ENCODE data around the gene GREB1.
A peak's percentile ranks its signal among the peaks of the same experiment; 100 is the strongest.

Gene GREB1, protein sequence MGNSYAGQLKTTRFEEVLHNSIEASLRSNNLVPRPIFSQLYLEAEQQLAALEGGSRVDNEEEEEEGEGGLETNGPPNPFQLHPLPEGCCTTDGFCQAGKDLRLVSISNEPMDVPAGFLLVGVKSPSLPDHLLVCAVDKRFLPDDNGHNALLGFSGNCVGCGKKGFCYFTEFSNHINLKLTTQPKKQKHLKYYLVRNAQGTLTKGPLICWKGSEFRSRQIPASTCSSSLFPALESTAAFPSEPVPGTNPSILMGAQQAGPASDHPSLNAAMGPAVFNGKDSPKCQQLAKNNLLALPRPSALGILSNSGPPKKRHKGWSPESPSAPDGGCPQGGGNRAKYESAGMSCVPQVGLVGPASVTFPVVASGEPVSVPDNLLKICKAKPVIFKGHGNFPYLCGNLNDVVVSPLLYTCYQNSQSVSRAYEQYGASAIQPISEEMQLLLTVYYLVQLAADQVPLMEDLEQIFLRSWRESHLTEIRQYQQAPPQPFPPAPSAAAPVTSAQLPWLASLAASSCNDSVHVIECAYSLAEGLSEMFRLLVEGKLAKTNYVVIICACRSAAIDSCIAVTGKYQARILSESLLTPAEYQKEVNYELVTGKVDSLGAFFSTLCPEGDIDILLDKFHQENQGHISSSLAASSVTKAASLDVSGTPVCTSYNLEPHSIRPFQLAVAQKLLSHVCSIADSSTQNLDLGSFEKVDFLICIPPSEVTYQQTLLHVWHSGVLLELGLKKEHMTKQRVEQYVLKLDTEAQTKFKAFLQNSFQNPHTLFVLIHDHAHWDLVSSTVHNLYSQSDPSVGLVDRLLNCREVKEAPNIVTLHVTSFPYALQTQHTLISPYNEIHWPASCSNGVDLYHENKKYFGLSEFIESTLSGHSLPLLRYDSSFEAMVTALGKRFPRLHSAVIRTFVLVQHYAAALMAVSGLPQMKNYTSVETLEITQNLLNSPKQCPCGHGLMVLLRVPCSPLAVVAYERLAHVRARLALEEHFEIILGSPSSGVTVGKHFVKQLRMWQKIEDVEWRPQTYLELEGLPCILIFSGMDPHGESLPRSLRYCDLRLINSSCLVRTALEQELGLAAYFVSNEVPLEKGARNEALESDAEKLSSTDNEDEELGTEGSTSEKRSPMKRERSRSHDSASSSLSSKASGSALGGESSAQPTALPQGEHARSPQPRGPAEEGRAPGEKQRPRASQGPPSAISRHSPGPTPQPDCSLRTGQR (N-terminal part only)

DNA sequence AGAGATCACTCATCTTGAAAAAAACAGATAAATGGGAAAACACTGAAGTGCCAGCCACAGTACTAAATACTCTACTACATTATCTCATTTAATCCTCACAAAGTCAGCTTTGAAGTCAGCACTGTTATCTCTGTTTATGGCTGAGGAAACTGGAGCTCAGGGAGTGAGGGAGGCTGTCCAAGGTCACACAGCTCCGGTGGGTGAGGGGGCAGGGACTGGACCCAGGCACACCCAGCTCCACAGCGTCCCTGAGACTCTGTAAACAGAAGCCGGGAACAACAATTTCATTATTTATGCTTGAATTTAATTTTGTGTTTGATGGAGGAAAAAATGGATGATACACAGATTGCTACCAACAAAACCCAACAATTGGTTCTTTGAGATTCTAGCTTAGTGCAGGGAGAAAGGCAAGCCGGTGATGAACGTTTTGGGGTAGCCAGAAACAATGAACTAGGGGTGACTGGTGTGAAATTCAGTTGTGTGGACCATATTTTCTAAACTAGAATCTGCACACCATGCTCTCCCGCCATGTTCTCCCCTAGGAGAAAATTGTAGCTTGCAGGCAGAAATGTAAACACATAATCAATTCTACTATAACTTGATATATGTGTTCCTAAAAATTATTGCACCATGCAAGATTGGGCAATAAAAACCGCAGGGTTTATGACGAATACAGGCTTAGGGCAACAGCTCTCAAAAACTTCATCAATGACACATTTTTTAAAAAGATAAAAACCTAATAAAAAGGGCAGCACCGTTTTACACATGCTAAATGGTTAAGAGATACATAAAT, at the start of gene GREB1:
Gene GREB1, plus strand, starts transcription at position 768 of the 793 bp plus-strand sequence. CDS start 22,570 bp downstream, outside the sequence.
- no peak within 1 kb of the TSS for H3K4me3 ChIP-seq (ENCODE audit: control insufficient read depth, low read depth, low read length)
- DNase-seq (ENCODE audit: low read depth): peak; percentile 79
- TF ChIP-seq, protein P1, sequence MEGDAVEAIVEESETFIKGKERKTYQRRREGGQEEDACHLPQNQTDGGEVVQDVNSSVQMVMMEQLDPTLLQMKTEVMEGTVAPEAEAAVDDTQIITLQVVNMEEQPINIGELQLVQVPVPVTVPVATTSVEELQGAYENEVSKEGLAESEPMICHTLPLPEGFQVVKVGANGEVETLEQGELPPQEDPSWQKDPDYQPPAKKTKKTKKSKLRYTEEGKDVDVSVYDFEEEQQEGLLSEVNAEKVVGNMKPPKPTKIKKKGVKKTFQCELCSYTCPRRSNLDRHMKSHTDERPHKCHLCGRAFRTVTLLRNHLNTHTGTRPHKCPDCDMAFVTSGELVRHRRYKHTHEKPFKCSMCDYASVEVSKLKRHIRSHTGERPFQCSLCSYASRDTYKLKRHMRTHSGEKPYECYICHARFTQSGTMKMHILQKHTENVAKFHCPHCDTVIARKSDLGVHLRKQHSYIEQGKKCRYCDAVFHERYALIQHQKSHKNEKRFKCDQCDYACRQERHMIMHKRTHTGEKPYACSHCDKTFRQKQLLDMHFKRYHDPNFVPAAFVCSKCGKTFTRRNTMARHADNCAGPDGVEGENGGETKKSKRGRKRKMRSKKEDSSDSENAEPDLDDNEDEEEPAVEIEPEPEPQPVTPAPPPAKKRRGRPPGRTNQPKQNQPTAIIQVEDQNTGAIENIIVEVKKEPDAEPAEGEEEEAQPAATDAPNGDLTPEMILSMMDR (conservative IDR thresholded peaks at IDR 0.05; ENCODE audit: control insufficient read depth, insufficient read depth, low read depth, low read length): no peak

DNA sequence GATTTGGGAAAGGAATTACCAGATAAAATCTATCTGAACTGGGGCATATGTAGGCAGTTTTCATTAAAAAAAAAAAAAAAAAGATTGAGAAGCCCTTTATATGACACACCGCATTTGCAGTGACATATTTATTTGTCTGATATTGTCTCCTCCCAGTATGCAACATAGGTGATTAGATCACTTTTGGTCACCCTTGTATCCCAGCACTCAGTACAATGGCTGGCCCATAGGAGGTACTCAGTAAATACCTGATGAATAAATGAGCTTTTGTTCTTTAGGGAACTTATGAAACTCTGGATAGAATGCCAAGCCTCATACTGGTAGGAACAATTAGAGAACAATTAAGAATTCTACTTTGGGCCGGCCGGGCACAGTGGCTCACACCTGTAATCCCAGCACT, 45.0 kb upstream of the GREB1 start:
- TF ChIP-seq, protein P1 (conservative IDR thresholded peaks at IDR 0.05; ENCODE audit: control insufficient read depth, insufficient read depth, low read depth, low read length): no peak
- H3K4me3 ChIP-seq (ENCODE audit: control insufficient read depth, low read depth, low read length): no peak overlapping the region
- DNase-seq (ENCODE audit: low read depth): no peak

DNA sequence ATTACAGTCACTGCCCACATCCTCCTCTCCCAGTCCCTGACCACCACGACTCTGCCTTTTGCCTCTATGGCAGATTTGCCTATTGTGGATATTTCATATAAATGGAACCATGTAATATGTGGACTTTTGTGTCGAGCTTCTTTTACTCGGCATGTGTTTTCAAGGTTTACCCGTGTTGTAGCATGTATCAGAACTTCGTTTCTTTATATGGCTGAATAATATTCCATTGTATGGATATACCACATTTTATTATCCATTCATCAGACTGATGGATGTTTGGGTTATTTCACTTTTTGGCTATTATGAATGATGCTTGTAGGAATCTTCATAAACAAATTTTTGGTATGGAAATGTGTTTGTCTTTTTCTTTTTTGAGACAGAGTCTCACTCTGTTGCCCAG, 43.7 kb upstream of the GREB1 start:
- no peak overlapping the region for H3K4me3 ChIP-seq (ENCODE audit: control insufficient read depth, low read depth, low read length)
- no peak for DNase-seq (ENCODE audit: low read depth)
- TF ChIP-seq, protein P1 (conservative IDR thresholded peaks at IDR 0.05; ENCODE audit: control insufficient read depth, insufficient read depth, low read depth, low read length): no peak

DNA sequence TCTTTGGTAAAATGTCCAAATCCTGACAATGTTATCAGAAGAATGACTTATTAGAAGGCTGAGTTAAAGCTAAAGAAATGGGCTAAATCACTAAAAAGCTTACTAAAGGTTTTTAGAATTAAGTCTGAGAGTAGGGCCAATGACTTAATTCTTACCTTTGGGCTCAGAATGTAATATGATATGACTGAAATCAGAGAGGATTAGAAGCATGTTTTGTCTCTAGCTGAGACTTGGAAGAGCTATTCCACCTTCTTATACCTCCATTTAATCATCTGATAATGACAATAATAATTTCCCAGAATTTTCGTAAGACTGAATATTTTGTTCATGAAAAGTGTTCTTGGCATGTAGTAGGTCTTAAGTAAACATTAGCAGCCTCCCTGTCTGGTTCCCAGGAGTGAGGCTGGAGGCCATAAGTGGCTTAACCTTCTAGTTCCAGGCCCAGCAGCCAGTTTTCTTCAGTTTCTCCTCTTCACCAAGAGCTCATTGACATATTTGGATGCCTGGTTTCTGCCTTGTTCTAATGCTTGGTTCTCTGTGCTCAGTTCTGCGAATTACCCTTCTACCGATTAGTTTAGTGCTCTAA, 42.4 kb upstream of the GREB1 start:
- TF ChIP-seq, protein P1 (conservative IDR thresholded peaks at IDR 0.05; ENCODE audit: control insufficient read depth, insufficient read depth, low read depth, low read length): no peak
- no peak for DNase-seq (ENCODE audit: low read depth)
- no peak overlapping the region for H3K4me3 ChIP-seq (ENCODE audit: control insufficient read depth, low read depth, low read length)

DNA sequence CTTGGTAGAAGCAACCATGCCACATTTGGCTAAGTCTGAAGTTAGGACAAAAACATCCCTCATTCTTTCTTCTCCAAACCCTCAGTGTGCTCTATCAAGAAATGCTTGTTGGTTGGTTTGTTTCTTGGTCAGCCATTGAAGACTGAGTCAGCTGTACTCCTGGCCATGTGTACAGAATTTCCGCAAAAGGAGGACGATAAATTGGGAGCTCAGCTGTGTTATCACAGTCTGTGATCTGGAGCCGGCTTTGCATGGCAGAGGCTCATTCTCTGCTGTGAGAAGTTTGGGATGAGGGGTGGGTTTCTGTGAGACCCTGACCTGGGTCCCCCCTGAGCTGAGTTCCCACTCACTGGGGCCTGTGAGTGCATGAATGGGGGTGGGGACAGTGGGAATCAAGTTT, 41.6 kb upstream of the GREB1 start:
- DNase-seq (ENCODE audit: low read depth): no peak
- TF ChIP-seq, protein P1 (conservative IDR thresholded peaks at IDR 0.05; ENCODE audit: control insufficient read depth, insufficient read depth, low read depth, low read length): no peak
- no peak overlapping the region for H3K4me3 ChIP-seq (ENCODE audit: control insufficient read depth, low read depth, low read length)
